ENCODE data around the gene LIPF. TPM values are rescaled to one million over a fixed set of nuclear protein-coding genes. Genes with fewer than 3 reads are reported as not detected.
"Not testable (repeated sequence)": the region's sequence is repeated elsewhere in the genome, so short reads cannot be mapped to it uniquely, and the experiment has no call there.

The LIPF gene
- total RNA-seq, 1 donor from 2014 or later, result not detected

DNA sequence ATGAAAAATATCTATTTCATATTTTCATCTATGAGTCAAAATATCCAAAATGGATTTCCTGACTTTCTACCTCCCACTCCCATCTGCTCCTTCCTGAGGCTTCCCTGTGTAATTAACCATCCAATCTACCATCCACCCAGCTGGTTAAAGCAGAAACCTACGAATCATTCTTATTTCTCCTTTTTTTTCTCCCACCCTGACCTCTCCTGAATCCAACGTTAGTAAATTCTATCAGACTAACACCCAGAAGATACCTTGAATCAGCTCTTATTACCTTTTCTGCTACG lies 3.7 kb upstream of the LIPF start:
- H3K4me2 ChIP-seq, result no peak overlapping the region
- no peaks in the 10 kb centered on the region for H3K4me1 Mint-ChIP-seq

DNA sequence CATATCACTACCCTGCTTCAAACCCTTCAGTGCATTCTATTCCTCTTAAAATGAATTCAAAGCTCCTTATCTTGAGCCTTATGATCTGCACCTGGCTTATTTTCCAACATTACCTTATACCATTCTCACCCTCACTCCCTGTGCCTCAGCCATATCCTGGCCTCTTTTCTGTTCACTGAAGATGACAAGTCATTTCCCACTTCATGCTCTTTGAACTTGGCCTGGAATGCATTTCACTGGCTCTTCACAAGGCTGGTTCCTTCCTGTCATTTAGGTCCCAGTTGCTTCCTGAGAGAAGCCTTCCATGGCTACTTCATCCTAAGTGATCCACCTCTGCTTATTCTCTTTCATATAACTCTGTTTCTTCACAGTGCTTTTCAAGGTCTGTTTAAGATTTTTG lies 3.2 kb upstream of the LIPF start:
- no peak overlapping the region for H3K4me2 ChIP-seq
- H4K20me1 ChIP-seq (ENCODE audit: low read depth), result no peaks in the 10 kb centered on the region
- Mint-ChIP-seq H3K9me3 (no peaks in the 10 kb centered on the region), H3K4me1 (no peaks in the 10 kb centered on the region), H3K27ac (no peak overlapping the region), H3K36me3 (no peaks in the 10 kb centered on the region), H3K4me3 (no peak overlapping the region), H3K27me3 (ENCODE audit: insufficient read depth, low read depth) (peaks cover 3% of the 10 kb centered on the region)
- H3K4me1 ChIP-seq, result no peaks in the 10 kb centered on the region
- no peaks in the 10 kb centered on the region for H3K9me3 ChIP-seq (ENCODE audit: low read depth)
- no peak overlapping the region for H3K4me3 ChIP-seq
- TF ChIP-seq, protein P1, sequence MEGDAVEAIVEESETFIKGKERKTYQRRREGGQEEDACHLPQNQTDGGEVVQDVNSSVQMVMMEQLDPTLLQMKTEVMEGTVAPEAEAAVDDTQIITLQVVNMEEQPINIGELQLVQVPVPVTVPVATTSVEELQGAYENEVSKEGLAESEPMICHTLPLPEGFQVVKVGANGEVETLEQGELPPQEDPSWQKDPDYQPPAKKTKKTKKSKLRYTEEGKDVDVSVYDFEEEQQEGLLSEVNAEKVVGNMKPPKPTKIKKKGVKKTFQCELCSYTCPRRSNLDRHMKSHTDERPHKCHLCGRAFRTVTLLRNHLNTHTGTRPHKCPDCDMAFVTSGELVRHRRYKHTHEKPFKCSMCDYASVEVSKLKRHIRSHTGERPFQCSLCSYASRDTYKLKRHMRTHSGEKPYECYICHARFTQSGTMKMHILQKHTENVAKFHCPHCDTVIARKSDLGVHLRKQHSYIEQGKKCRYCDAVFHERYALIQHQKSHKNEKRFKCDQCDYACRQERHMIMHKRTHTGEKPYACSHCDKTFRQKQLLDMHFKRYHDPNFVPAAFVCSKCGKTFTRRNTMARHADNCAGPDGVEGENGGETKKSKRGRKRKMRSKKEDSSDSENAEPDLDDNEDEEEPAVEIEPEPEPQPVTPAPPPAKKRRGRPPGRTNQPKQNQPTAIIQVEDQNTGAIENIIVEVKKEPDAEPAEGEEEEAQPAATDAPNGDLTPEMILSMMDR (IDR thresholded peaks at IDR 0.05), result no peak
- TF ChIP-seq EZH2 (IDR thresholded peaks at IDR 0.05) (no peak), EZH2phosphoT487 (IDR thresholded peaks at IDR 0.05) (no peak)
- H3K36me3 ChIP-seq, result no peaks in the 10 kb centered on the region
- no peaks in the 10 kb centered on the region for H3K27me3 ChIP-seq
- no peak overlapping the region for H3K27ac ChIP-seq
- no peaks in the 10 kb centered on the region for H3F3A ChIP-seq (ENCODE audit: low read depth)
- DNase-seq (ENCODE audit: low spot score), result no peak
- H2AFZ ChIP-seq (replicated peaks), result no peak overlapping the region
- no peaks in the 10 kb centered on the region for H3K79me2 ChIP-seq (ENCODE audit: low read depth)
- H3K9ac ChIP-seq, result no peak overlapping the region

More for the DNA sequence above, 3.7 kb upstream of the LIPF start:
- Histone ChIP-seq H3K79me2 (ENCODE audit: low read depth) (no peaks in the 10 kb centered on the region), H3K9me3 (ENCODE audit: low read depth) (no peaks in the 10 kb centered on the region), H3F3A (ENCODE audit: low read depth) (no peaks in the 10 kb centered on the region), H3K4me3 (no peak overlapping the region), H2AFZ (replicated peaks) (no peak overlapping the region), H4K20me1 (ENCODE audit: low read depth) (no peaks in the 10 kb centered on the region), H3K9ac (no peak overlapping the region), H3K27ac (no peak overlapping the region), H3K36me3 (no peaks in the 10 kb centered on the region), H3K27me3 (no peaks in the 10 kb centered on the region), H3K4me1 (no peaks in the 10 kb centered on the region)
- no peak overlapping the region for H3K4me3 Mint-ChIP-seq
- TF ChIP-seq EZH2phosphoT487 (IDR thresholded peaks at IDR 0.05), result no peak
- TF ChIP-seq EZH2 (IDR thresholded peaks at IDR 0.05), result no peak
- TF ChIP-seq, protein P1 (IDR thresholded peaks at IDR 0.05), result no peak
- no peaks in the 10 kb centered on the region for H3K36me3 Mint-ChIP-seq
- no peaks in the 10 kb centered on the region for H3K9me3 Mint-ChIP-seq
- H3K27ac Mint-ChIP-seq, result no peak overlapping the region
- H3K27me3 Mint-ChIP-seq (ENCODE audit: insufficient read depth, low read depth), result peaks cover 3% of the 10 kb centered on the region
- DNase-seq (ENCODE audit: low spot score), result no peak

DNA sequence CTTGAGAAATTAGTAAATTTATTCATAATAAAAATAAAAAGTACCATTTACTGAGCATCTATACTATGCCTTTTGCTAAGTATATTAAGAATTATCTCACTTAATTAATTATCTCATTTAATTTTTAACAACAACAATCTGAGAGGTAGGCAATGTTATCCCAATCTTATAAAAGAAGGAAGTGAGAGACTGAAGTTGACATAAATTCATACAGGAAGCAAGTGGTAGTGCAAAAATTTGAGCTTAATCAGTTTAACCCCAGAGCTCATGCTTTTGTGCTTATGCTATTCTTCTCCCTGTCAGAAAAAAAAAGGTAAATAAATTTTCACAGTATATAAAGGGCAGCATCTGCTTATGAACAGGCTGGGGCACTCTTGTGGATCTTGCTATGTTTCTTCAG lies 2.7 kb upstream of the LIPF start:
- H3K36me3 ChIP-seq, result no peaks in the 10 kb centered on the region
- no peaks in the 10 kb centered on the region for H3F3A ChIP-seq (ENCODE audit: low read depth)
- no peak overlapping the region for H3K4me2 ChIP-seq
- Mint-ChIP-seq H3K36me3 (no peaks in the 10 kb centered on the region), H3K27ac (no peak overlapping the region), H3K27me3 (ENCODE audit: insufficient read depth, low read depth) (peaks cover 3% of the 10 kb centered on the region), H3K4me3 (no peak overlapping the region), H3K4me1 (no peaks in the 10 kb centered on the region), H3K9me3 (no peaks in the 10 kb centered on the region)
- H3K27me3 ChIP-seq, result no peaks in the 10 kb centered on the region
- no peak overlapping the region for H3K4me3 ChIP-seq
- H2AFZ ChIP-seq (replicated peaks), result no peak overlapping the region
- H4K20me1 ChIP-seq (ENCODE audit: low read depth), result no peaks in the 10 kb centered on the region
- H3K4me1 ChIP-seq, result no peaks in the 10 kb centered on the region
- TF ChIP-seq, protein P1 (IDR thresholded peaks at IDR 0.05), result no peak
- TF ChIP-seq EZH2 (IDR thresholded peaks at IDR 0.05) (no peak), EZH2phosphoT487 (IDR thresholded peaks at IDR 0.05) (no peak)
- H3K79me2 ChIP-seq (ENCODE audit: low read depth), result no peaks in the 10 kb centered on the region
- H3K27ac ChIP-seq, result no peak overlapping the region
- H3K9ac ChIP-seq, result no peak overlapping the region
- no peaks in the 10 kb centered on the region for H3K9me3 ChIP-seq (ENCODE audit: low read depth)
- no peak for DNase-seq (ENCODE audit: low spot score)

DNA sequence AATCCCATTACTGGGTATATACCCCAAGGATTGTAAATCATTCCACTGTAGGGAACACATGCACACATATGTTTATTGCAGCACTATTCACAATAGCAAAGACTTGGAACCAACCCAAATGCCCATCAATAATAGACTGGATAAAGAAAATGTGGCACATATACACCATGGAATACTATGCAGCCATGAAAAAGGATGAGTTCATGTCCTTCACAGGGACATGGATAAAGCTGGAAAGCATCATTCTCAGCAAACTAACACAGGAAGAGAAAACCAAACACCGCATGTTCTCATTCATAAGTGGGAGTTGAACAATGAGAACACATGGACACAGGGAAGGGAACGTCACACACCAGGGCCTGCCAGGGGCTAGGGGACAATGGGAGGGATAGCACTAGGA lies 1.1 kb upstream of the LIPF start:
- H3K27me3 ChIP-seq; H3K79me2 ChIP-seq (ENCODE audit: low read depth); H3K9me3 Mint-ChIP-seq; H3K36me3 Mint-ChIP-seq; H3K27ac Mint-ChIP-seq; H3K4me3 ChIP-seq; H3K9ac ChIP-seq; H4K20me1 ChIP-seq (ENCODE audit: low read depth); H3K4me1 Mint-ChIP-seq; DNase-seq (ENCODE audit: low spot score); H3F3A ChIP-seq (ENCODE audit: low read depth); H3K4me1 ChIP-seq; H2AFZ ChIP-seq (replicated peaks); H3K27ac ChIP-seq; H3K9me3 ChIP-seq (ENCODE audit: low read depth); H3K36me3 ChIP-seq; H3K4me2 ChIP-seq; H3K27me3 Mint-ChIP-seq (ENCODE audit: insufficient read depth, low read depth): not testable (repeated sequence)
- peak overlapping the region; percentile 35 for H3K4me3 Mint-ChIP-seq
